HG03103 (cell line): ENCODE results near the gene BUB3.

Source experiments
- ATAC-seq: cut with Tn5 transposase; IDR thresholded peaks from one replicate; pipeline ENCODE4 v1.9.1; 2021; ENCODE audit warnings: low read depth; ENCODE audit not compliant: unreplicated experiment

Gene BUB3, protein sequence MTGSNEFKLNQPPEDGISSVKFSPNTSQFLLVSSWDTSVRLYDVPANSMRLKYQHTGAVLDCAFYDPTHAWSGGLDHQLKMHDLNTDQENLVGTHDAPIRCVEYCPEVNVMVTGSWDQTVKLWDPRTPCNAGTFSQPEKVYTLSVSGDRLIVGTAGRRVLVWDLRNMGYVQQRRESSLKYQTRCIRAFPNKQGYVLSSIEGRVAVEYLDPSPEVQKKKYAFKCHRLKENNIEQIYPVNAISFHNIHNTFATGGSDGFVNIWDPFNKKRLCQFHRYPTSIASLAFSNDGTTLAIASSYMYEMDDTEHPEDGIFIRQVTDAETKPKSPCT

DNA sequence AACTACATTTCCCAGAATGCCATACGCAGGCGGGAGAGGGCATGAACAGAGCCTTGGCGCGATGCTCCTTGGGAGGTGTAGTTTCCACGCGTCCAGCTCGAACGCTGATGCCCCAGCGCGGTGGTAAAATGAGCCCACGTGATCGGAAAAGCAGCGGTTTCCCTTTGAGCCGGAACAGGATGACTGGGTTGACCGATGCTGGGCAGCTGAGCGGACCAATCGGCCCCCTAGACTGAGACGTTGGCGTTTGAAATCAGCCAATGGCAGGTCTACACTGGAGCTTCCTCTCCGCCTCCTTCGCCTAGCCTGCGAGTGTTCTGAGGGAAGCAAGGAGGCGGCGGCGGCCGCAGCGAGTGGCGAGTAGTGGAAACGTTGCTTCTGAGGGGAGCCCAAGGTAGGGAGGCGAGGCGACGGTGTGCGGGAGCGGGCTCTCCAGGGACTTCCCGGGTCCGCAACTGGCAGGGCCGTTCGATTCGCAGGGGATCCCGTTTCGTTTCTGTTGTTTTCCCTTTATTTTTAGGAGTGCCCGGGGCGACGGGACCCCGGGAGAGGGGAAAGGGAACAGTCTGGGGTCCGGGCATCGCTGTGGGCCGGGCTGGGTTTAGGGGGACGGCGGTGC is at the start of gene BUB3:
Gene BUB3 (plus strand): TSS at position 311 of the 619 bp plus-strand sequence. CDS start 516 bp downstream, outside the sequence.
- ATAC-seq = peak; percentile 80

DNA sequence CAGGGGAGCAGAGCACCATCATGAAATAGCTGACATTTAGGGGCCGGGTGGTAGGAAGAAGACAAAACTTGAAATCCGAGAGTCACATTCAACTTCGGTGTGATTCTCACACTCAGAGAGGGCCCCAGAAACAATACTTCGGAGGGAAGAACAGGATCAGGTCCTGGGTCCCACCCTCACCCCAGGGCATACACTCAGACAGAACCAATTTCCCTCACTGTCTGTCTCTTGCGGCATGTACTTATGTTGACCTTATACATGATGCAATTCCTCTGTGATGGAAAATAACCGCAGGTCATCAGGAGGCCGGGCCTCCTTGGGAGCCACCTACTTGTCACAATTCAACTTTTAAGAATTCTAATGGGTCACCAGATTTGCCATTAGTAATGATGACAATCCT is 44.7 kb upstream of the BUB3 start:
- ATAC-seq = no peak

DNA sequence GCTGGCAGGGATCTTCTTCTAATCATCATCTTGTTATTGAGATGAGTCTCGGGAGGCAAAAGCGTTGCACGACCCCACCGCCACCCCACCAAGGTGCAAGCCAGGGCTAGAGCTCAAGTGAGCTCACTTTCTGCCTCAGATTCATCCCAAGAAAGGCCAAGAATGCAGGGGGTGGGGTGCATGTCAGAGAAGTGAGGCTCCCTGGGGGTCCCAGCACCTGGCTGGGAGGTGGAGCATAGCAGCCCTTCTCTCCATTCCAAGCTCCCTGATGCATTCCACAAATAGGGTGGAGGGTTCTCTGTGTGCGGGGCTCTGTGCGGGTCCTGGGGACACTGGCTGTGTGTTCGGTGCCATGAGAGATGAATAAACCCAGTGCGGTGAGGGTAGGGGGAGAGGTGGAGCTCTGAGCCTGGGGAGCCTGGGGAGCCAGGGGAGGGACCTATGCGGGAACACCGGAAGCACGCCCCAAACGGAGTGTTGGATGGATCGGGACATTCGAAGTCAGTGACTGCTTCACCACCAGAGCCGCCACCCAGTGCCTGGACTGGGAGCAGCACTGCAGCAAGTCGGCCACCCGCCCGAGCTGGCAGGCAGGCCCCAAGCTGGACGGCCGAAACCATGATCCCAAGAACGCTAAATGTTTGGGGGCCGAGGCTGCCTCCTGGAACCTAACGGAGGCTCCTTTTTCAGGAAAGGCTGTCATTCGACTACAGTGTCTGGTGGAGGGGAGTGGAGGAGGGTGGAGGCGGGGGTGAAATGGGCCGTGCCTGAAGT is 36.4 kb upstream of the BUB3 start:
- ATAC-seq = no peak

DNA sequence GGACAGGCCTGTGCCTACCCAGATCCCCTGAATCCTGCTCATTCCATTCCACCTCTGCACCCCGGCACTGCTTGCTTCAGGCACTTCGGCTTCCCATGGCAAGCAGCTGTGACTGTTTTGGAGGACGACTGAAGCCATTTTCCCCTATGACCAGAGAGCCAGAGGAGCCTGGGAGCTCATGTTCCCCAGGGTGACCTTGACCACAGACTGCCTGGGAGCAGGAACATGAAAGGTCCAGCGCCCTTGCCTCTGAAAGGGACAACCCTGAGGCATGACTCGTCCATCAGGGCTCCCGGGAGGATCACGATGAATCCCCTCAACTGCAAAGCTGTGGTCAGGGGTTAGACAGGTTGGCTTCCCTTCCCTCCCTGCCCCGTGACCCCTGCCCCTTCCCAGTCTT is 35.1 kb upstream of the BUB3 start:
- ATAC-seq = no peak

DNA sequence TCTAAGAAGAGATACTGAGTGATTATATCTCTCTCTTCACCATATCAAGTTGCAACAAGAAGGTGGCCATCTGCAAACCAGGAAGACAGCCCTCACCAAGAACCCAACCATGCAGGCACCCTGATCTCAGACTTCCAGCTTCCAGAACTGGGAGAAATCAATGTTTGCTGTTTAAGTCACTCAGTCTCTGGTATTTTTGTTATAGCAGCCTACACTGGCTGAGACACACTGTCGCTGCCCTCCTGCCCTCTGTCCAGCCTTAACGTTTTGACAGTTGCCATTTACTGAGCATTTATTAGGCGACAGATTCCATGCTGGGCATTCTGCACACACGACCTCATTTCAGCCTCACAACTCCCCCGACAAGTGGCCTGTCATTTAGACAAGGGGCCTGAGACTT is 28.0 kb upstream of the BUB3 start:
- no peak for ATAC-seq

DNA sequence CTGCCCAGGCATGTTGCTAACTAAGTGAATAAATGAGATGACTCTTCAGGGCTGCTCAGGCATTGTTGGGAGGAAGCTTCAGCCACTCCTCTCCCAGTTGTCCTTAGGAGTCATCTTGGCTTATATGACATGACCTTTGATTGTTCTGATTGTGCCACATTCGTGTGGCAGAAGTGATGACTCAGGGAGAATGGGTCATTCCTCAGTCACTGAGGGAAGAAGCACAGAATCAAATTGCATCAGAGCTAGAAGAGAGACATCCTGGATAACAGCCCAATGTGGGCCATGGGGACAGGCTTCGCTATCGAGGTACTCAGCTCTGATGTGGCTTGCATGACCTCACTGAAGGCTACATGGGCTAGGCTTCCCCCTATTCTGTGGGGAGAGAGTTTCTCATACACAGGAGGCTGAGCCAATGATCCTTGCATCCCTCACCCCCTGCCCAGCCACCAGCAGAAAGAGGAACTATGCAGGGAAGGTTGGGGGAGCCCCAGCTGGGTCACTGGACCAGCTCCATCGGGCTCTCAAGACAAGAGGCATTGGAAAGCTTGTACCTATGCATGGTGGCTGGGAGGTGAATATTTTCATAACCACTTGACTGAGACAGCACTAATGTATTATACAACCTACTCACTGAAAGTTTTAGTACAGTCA is 24.5 kb upstream of the BUB3 start:
- no peak for ATAC-seq

DNA sequence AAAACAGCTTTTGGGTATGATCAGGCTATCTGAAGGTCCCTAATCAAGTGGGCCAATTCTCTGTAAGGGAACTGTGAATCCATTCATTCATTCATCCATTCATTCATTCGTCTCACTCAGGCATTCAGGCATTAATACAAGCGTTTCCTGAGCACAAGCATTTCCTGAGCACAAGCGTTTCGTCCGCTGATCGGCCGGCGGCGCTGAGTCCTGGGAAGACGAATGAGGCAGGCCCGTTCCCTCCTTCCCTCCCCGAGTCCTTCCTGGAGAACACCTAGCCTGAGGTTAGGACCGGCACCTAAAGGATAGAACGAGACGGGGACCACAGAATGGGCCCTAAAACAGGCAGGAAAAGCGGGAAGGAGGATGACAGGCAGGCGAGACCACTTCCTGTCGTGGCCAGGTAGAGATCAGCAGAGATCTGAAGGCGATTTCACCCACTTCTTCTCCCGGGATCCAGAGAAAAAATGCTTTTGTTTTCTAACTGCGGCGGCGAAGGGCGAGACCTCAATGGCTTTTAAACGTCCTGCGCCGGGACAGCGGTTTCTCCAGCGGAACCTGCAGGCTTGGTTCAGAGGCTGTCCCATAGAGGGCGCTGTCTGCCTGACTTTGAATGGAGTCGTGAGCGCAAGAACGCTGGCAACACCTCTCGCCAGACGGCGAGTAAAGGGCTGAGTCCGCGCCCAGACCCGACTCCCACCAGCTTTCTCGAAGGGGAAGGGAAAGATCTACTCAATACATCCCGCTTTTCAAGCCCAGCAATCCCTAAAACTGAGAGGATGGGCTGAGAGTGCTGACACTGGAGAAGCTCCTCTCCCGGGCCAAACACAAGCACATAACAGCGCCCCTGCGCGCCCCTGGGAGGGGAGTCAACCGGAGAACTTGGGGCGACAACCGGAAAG is 21.4 kb upstream of the BUB3 start:
- no peak for ATAC-seq

GRCh38 chr10:123133541-123134342 is 20.5 kb upstream of the BUB3 start:
- no peak for ATAC-seq

DNA sequence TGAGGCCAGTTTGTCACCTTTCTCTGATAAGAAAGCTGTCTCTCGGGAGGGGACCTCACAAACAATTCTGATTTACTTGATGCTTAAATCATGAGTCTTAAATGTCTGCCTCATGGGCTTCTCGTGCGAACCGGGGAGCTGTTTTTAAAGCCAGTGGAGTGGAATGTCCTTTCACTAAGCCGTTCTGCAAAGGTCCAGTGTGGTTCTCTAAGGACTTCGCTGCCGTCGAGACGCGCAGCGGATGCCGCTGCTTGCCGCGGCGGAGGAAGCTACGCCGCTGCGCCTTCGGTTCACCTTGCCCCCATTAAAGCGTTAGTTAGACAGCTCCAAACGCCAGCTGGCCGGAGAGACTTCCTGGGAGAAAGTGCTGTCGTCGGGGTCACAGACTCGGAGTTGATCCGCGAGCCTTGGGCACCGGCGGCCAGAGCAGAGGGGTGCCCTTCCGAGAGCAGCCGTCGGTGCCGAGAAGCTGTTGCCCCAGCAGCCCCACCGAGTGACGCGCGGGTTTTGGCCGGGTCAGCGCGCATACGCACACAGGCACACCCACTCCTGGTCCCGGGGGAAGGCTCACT is 19.8 kb upstream of the BUB3 start:
- no peak for ATAC-seq

DNA sequence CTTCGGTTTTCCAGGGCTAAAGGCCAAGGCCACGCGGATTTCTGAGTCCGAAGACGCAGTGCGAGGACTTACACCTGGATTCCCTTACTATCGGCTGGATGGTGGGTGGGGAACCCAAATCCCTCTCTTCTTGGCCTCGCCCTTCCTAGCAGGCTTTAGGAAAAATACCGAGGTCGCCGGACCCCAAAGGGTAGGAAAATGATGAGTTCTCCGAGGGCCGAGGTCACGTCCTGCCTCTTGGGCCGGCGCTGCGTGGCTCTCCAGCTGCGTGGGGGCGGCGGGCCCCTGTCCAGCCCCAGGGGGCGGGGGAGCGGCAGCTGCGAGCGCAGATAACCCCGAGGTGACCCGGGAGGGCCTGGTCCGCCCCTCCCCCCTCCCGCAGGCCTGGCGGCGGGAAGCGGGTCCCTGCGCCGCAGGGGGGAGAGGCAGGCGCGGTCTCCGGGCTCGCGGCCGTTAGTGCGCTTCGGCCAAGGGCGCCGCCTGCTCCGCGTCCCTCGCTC is 19.2 kb upstream of the BUB3 start:
- ATAC-seq = no peak

DNA sequence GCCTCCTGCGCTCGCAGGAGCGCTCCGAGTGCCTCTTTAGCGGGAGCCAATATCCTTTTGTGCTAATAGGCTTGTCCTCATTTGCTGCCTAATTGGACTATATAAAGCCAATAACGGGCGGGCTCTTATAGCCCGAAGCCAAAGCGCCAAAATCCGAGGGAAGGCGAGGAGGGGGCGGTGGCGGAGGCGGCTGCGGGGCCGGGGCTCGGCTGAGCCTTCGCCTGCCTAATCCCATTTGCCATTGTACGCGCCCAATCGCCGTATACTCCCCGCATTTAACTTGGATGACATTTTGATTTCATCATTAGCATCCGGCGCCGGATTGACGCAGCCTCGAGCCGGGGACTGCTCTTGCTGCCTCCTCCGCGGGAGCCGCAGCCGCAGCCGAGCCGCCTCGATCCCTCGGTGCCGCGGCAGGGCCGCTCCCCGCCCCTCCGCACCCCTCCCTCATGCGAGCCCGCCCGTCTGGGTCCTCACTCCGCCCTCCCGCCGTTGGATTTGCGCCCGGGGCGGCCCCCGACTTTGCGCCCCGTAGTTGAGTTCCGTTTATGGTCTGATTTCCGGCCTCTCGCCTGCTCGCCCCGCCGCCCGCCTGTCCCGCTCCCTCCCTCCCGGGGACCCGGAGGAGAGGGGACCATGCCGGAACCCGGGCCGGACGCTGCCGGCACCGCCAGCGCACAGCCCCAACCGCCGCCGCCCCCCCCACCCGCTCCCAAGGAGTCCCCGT is 18.6 kb upstream of the BUB3 start, which contains the start of gene HMX3:
Gene HMX3 (plus strand): TSS at position 556 of the 727 bp plus-strand sequence. CDS start 81 bp downstream, at position 637.
- ATAC-seq = peak; percentile 32

DNA sequence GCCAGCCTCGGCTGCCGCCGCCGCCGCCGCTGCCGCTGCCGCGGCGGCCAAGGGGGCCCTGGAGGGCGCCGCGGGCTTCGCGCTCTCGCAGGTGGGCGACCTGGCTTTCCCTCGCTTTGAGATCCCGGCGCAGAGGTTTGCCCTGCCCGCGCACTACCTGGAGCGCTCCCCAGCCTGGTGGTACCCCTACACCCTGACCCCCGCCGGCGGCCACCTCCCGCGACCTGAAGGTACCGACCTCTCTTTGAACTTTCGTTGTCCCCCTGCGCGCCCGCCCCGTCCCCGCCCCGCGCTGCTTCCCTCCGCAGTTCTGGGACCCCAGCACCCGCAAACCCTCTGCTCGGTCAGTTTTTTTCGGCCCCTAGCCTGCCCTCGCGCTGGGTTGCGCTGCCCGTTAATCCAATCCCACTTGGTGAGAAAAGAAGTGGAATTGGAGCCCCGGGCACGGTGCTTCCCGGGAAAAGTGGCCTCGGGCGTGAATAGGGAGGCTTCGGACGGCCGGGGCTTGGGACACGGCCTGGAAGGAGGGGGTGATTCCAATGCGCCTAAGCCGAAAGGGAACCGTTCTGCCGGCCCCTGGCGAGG is 17.9 kb upstream of the BUB3 start:
- no peak for ATAC-seq

GRCh38 chr10:123136806-123137642 is 17.2 kb upstream of the BUB3 start:
- ATAC-seq = no peak

GRCh38 chr10:123139165-123139520 is 15.1 kb upstream of the BUB3 start:
- no peak for ATAC-seq

DNA sequence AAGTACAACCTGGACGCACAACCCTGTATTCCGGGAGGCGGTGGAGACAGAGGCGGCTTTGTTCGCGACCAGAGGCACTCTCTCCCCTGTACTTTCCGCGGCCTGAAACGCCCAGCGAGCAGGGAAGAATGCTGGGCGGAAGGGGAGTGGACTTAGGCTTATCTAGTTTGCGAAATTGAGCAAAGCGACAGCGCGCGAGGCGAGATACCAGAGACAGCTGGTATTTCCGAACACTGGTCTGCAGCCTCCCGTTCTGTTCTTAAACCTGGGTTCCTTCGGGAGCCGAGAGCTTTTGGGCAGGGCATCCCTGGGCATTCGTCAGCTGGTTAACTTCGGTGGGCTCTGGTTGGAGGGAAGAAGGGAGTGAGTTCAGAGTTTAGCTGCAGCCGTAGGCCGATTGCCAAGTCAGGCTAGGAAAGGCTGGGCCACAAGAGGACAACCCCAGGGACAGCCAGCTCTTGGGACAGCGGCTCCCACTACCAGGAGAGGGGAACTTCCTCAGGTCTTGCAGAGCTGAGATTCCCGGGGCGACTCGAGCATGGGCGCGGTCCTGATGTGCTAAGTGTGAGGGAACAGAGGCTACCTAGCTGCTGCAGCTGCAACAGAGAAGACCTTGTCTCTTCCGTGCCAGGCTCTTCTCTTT is 14.6 kb upstream of the BUB3 start:
- no peak for ATAC-seq
